ENCODE results near the gene ENDOD1.

Gene ENDOD1

DNA sequence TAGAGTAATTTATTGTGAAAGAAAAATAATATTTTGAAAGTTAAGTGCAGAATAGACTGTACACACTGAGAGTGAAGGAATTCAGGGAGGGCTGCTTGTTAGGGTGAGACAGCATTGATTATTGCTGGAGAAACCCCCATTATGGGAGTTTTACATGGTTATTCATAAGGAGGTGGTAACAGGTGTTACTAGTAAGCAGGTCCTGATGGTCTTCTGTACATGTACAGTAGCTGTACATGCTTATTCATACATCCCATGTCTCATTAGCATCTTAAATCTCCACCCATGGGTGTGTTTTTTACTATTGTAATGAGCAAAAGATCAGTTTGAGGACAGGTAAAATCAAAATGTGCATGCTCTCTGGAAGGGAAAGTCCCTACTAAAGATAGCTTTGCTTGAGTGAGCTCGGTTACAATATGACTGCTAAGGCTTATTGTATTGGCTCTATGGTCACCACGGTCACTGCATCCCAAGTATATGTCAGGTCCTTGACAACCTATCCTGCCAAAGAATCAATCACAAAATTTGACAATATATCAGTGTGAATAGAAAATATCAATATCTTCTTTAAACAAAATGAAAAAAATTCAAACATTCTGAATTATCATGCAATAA, 34.3 kb upstream of the ENDOD1 start:
- Histone ChIP-seq H3K27ac (no peak overlapping the region), H3K36me3 (ENCODE audit: insufficient read depth, low read length) (no peaks in the 10 kb centered on the region), H3K9ac (ENCODE audit: insufficient read length) (no peak overlapping the region), H3K4me3 (no peak overlapping the region), H3K9me3 (ENCODE audit: low read depth, low read length) (no peaks in the 10 kb centered on the region)
- no peak for DNase-seq (ENCODE audit: low read depth, low spot score)
- no peak for TF ChIP-seq FOXP2 (optimal IDR thresholded peaks at IDR 0.05; ENCODE audit: control extremely low read depth, extremely low read length, insufficient read depth)
- no peak for TF ChIP-seq POLR2AphosphoS5 (IDR thresholded peaks at IDR 0.05; ENCODE audit: borderline replicate concordance, low read depth, low read length)
- TF ChIP-seq EZH2 (IDR thresholded peaks at IDR 0.05) = no peak

- Histone ChIP-seq H3K27ac (no peak overlapping the region), H3K36me3 (ENCODE audit: insufficient read depth, low read length) (no peaks in the 10 kb centered on the region), H3K9ac (ENCODE audit: insufficient read length) (no peak overlapping the region), H3K9me3 (ENCODE audit: low read depth, low read length) (no peaks in the 10 kb centered on the region), H3K4me3 (no peak overlapping the region)
- DNase-seq (ENCODE audit: low read depth, low spot score) = no peak
- TF ChIP-seq POLR2AphosphoS5 (IDR thresholded peaks at IDR 0.05; ENCODE audit: borderline replicate concordance, low read depth, low read length) (no peak), FOXP2 (optimal IDR thresholded peaks at IDR 0.05; ENCODE audit: control extremely low read depth, extremely low read length, insufficient read depth) (no peak), EZH2 (IDR thresholded peaks at IDR 0.05) (no peak)
Observed at GRCh38 chr11:95057959-95058358, 31.7 kb upstream of the ENDOD1 start.

GRCh38 chr11:95058621-95059020, 31.0 kb upstream of the ENDOD1 start:
- Histone ChIP-seq H3K36me3 (ENCODE audit: insufficient read depth, low read length) (no peaks in the 10 kb centered on the region), H3K9ac (ENCODE audit: insufficient read length) (no peak overlapping the region), H3K27ac (no peak overlapping the region), H3K4me3 (no peak overlapping the region), H3K9me3 (ENCODE audit: low read depth, low read length) (no peaks in the 10 kb centered on the region)
- DNase-seq (ENCODE audit: low read depth, low spot score) = no peak
- TF ChIP-seq FOXP2 (optimal IDR thresholded peaks at IDR 0.05; ENCODE audit: control extremely low read depth, extremely low read length, insufficient read depth) (no peak), POLR2AphosphoS5 (IDR thresholded peaks at IDR 0.05; ENCODE audit: borderline replicate concordance, low read depth, low read length) (no peak), EZH2 (IDR thresholded peaks at IDR 0.05) (no peak)

DNA sequence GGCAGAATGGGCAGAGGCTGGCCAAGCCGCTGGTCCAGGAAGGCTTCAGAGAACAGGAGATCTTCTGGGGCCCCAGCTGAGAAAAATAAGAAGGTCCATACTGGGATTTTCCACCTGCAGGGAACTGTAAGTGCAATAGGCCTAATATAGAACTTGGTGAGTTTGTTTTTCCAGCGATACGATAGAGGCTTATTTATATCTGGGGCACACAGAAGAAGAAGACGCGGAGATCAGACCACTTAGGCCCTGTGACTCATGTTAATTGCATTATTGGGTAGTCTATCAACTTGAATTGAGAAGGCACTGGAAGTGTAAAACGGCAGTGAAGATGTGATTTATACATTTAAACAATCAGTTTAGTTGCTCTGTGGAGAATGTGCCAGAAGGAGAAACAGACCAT, 30.6 kb upstream of the ENDOD1 start:
- Histone ChIP-seq H3K9ac (ENCODE audit: insufficient read length) (no peak overlapping the region), H3K36me3 (ENCODE audit: insufficient read depth, low read length) (no peaks in the 10 kb centered on the region), H3K4me3 (no peak overlapping the region), H3K9me3 (ENCODE audit: low read depth, low read length) (no peaks in the 10 kb centered on the region), H3K27ac (no peak overlapping the region)
- no peak for DNase-seq (ENCODE audit: low read depth, low spot score)
- TF ChIP-seq FOXP2 (optimal IDR thresholded peaks at IDR 0.05; ENCODE audit: control extremely low read depth, extremely low read length, insufficient read depth) (no peak), EZH2 (IDR thresholded peaks at IDR 0.05) (no peak), POLR2AphosphoS5 (IDR thresholded peaks at IDR 0.05; ENCODE audit: borderline replicate concordance, low read depth, low read length) (no peak)

DNA sequence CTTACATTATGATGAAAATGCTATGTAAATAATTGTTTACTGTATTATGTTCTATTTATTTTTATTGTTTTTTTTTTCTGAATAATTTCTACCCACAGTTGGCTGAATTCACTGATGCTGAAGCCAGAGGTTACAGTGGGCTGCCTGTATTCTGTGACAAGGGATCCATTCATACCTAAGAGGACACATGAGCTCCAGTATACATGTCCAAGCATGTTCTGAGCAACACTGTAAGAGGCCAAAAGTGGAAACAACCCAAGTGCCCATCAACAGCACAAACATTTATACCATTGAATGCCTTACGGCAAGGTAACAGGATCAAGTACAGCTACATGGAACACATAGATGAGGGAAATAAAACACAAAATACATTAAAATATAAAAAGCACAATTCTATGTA, 24.3 kb upstream of the ENDOD1 start:
- H3K36me3 ChIP-seq (ENCODE audit: insufficient read depth, low read length) = no peaks in the 10 kb centered on the region

GRCh38 chr11:95066716-95067038, 23.0 kb upstream of the ENDOD1 start, which contains the start of gene SRSF8:
TSS of gene SRSF8 (plus strand) at chr11:95066919. CDS start at chr11:95067227, 308 bp downstream.
- Histone ChIP-seq H3K27ac (peak within 1 kb of the TSS; percentile 60; the same call in 1 of the 2 replicates), H3K4me3 (peak within 1 kb of the TSS; percentile 89), H3K9ac (ENCODE audit: insufficient read length) (peak within 1 kb of the TSS; percentile 75), H3K9me3 (ENCODE audit: low read depth, low read length) (no peaks in the 10 kb centered on the region), H3K36me3 (ENCODE audit: insufficient read depth, low read length) (no peaks in the 10 kb centered on the region)
- TF ChIP-seq FOXP2 (optimal IDR thresholded peaks at IDR 0.05; ENCODE audit: control extremely low read depth, extremely low read length, insufficient read depth) (no peak), POLR2AphosphoS5 (IDR thresholded peaks at IDR 0.05; ENCODE audit: borderline replicate concordance, low read depth, low read length) (no peak), EZH2 (IDR thresholded peaks at IDR 0.05) (no peak)
- DNase-seq (ENCODE audit: low read depth, low spot score) = no peak

More for the DNA sequence above, 24.3 kb upstream of the ENDOD1 start:
- no peak overlapping the region for H3K4me3 ChIP-seq
- no peaks in the 10 kb centered on the region for H3K9me3 ChIP-seq (ENCODE audit: low read depth, low read length)
- no peak for DNase-seq (ENCODE audit: low read depth, low spot score)
- H3K9ac ChIP-seq (ENCODE audit: insufficient read length) = no peak overlapping the region
- no peak for TF ChIP-seq POLR2AphosphoS5 (IDR thresholded peaks at IDR 0.05; ENCODE audit: borderline replicate concordance, low read depth, low read length)
- TF ChIP-seq EZH2 (IDR thresholded peaks at IDR 0.05) = no peak
- no peak for TF ChIP-seq FOXP2 (optimal IDR thresholded peaks at IDR 0.05; ENCODE audit: control extremely low read depth, extremely low read length, insufficient read depth)
- H3K27ac ChIP-seq = no peak overlapping the region

DNA sequence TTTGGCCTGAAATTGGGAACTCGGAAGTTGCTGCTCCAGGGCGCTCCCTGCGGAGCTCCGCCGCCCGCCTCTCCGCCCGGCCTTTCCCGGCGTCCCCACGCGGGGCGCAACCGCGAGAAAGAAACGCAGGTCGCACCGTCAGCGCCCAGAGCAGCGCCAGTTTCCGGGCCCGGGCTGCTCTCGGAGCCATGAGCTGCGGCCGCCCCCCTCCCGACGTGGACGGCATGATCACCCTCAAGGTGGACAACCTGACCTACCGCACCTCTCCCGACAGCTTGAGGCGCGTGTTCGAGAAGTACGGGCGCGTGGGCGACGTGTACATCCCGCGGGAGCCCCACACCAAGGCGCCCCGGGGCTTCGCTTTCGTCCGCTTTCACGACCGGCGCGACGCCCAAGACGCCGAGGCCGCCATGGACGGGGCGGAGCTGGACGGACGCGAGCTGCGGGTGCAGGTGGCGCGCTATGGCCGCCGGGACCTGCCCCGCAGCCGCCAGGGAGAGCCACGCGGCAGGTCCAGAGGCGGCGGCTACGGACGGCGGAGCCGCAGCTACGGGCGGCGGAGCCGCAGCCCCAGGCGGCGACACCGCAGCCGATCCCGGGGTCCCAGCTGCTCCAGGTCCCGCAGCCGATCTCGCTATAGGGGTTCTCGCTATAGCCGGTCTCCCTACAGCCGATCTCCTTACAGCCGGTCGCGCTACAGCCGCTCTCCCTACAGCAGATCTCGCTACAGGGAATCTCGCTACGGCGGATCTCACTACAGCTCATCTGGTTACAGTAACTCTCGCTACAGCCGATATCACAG, 22.4 kb upstream of the ENDOD1 start:
- Histone ChIP-seq H3K9me3 (ENCODE audit: low read depth, low read length) (no peaks in the 10 kb centered on the region), H3K9ac (ENCODE audit: insufficient read length) (peak overlapping the region; percentile 75), H3K36me3 (ENCODE audit: insufficient read depth, low read length) (no peaks in the 10 kb centered on the region), H3K27ac (peak overlapping the region; percentile 60; the same call in 1 of the 2 replicates), H3K4me3 (peak overlapping the region; percentile 89)
- TF ChIP-seq FOXP2 (optimal IDR thresholded peaks at IDR 0.05; ENCODE audit: control extremely low read depth, extremely low read length, insufficient read depth) (no peak), POLR2AphosphoS5 (IDR thresholded peaks at IDR 0.05; ENCODE audit: borderline replicate concordance, low read depth, low read length) (peak; percentile 42; the same call in 1 of the 2 replicates)
- no peak for DNase-seq (ENCODE audit: low read depth, low spot score)

DNA sequence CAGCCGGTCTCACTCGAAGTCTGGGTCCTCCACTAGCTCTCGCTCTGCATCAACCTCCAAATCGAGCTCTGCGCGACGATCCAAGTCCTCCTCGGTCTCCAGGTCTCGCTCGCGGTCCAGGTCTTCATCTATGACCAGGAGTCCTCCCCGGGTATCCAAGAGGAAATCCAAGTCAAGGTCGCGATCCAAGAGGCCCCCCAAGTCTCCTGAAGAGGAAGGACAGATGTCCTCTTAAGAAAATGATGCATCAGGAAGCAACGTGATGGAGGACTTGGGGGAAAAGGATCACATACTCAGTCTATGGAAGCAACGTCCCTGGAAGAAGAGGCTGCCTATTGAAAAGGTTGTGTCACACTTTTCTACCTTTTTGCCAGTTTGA, 21.8 kb upstream of the ENDOD1 start:
- Histone ChIP-seq H3K4me3 (peak overlapping the region; percentile 89), H3K27ac (peak overlapping the region; percentile 60; the same call in 1 of the 2 replicates), H3K9ac (ENCODE audit: insufficient read length) (peak overlapping the region; percentile 75), H3K36me3 (ENCODE audit: insufficient read depth, low read length) (no peaks in the 10 kb centered on the region), H3K9me3 (ENCODE audit: low read depth, low read length) (no peaks in the 10 kb centered on the region)
- DNase-seq (ENCODE audit: low read depth, low spot score) = no peak
- no peak for TF ChIP-seq FOXP2 (optimal IDR thresholded peaks at IDR 0.05; ENCODE audit: control extremely low read depth, extremely low read length, insufficient read depth)
- TF ChIP-seq EZH2 (IDR thresholded peaks at IDR 0.05) = no peak
- no peak for TF ChIP-seq POLR2AphosphoS5 (IDR thresholded peaks at IDR 0.05; ENCODE audit: borderline replicate concordance, low read depth, low read length)
